CD8-positive, alpha-beta memory T cell (primary cell): ENCODE measurements around the gene E2F7. TPM values are rescaled to one million over a fixed set of nuclear protein-coding genes. Genes with fewer than 3 reads are reported as not detected.

Experiments
- CTCF ChIA-PET: fragments of 350-600 bp; sonication (Branson Sonifier 250); formaldehyde crosslinking; loops from one replicate; lab custom pipeline; 2021; ENCODE audit warnings: antibody characterized with exemption; lab: Charles Lee
- POLR2A ChIA-PET: fragments of 350-600 bp; sonication (Branson Sonifier 250); formaldehyde crosslinking; loops from one replicate; lab custom pipeline; 2021; ENCODE audit warnings: antibody characterized with exemption; lab: Charles Lee
- DNase-seq, 5 donors: peaks; one replicate each; pipeline versions ENCODE4 v3.0.0 to v3.0.0-alpha.2; 2020 to 2022; ENCODE audit warnings: mixed read lengths in 1 of 5
- H3K27ac ChIP-seq: one replicate; pipeline ENCODE4 v1.7.0; 2013; ENCODE audit warnings: low read depth, mild to moderate bottlenecking, low read length, moderate library complexity
- H3K27me3 ChIP-seq: 2 replicates; pipeline ENCODE4 v1.7.0; 2013; ENCODE audit warnings: low read length, mild to moderate bottlenecking; ENCODE audit not compliant: insufficient read depth, poor library complexity, severe bottlenecking
- H3K36me3 ChIP-seq: 2 replicates; pipeline ENCODE4 v1.7.0; 2013; ENCODE audit warnings: mild to moderate bottlenecking, low read length, moderate library complexity; ENCODE audit not compliant: insufficient read depth
- H3K4me1 ChIP-seq: 2 replicates; pipeline ENCODE4 v1.7.0; 2013; ENCODE audit warnings: mild to moderate bottlenecking, low read length, moderate library complexity; ENCODE audit not compliant: insufficient read depth
- H3K4me3 ChIP-seq: 2 replicates; pipeline ENCODE4 v1.7.0; 2013; ENCODE audit warnings: mild to moderate bottlenecking, low read length
- H3K9me3 ChIP-seq: 2 replicates; pipeline ENCODE4 v1.7.0; 2013; ENCODE audit warnings: mild to moderate bottlenecking, low read length
- H3K27ac Mint-ChIP-seq, 8 donors: one replicate each; pipeline ENCODE4 v1.8.0; 2020 to 2021; ENCODE audit warnings: mixed read lengths in 8 of 8, mild to moderate bottlenecking in 6 of 8, inconsistent platforms in 3 of 8, moderate library complexity in 3 of 8
- H3K27me3 Mint-ChIP-seq, 2 donors: one replicate each; pipeline ENCODE4 v1.8.0; 2020 to 2021; ENCODE audit warnings: mixed read lengths in 2 of 2, mild to moderate bottlenecking in 1 of 2, moderate library complexity in 1 of 2
- H3K36me3 Mint-ChIP-seq, 3 donors: one replicate each; pipeline ENCODE4 v1.8.0; 2020 to 2021; ENCODE audit warnings: mixed read lengths in 3 of 3, inconsistent platforms in 1 of 3, mild to moderate bottlenecking in 1 of 3
- H3K4me1 Mint-ChIP-seq, 3 donors: one replicate each; pipeline ENCODE4 v1.8.0; 2020 to 2021; ENCODE audit warnings: mixed read lengths in 3 of 3, inconsistent platforms in 1 of 3, mild to moderate bottlenecking in 1 of 3
- H3K4me3 Mint-ChIP-seq, 7 donors: one replicate each; pipeline ENCODE4 v1.8.0; 2020 to 2021; ENCODE audit warnings: mixed read lengths in 7 of 7, mild to moderate bottlenecking in 6 of 7, moderate library complexity in 4 of 7, inconsistent platforms in 2 of 7
- H3K9me3 Mint-ChIP-seq, 5 donors: one replicate each; pipeline ENCODE4 v1.8.0; 2020 to 2022; ENCODE audit warnings: mixed read lengths in 5 of 5, mild to moderate bottlenecking in 3 of 5, moderate library complexity in 2 of 5, inconsistent platforms in 1 of 5
- polyA plus RNA-seq: library from polyadenylated mRNA; unstranded; fragments of 300-500 nt; fragmentation: Illumina TruSeq; gene quantifications from one replicate; pipeline ENCODE4 v1.2.3, GENCODE V29; 2021
- total RNA-seq, 2 experiments: library from RNA; stranded (reverse); gene quantifications; one replicate each; pipeline ENCODE4 v1.2.3, GENCODE V29; 2021

Gene E2F7
- total and polyA plus RNA-seq, 3 experiments from 2014 or later, result 7.9 to 10.7 TPM; not detected in 1

DNA sequence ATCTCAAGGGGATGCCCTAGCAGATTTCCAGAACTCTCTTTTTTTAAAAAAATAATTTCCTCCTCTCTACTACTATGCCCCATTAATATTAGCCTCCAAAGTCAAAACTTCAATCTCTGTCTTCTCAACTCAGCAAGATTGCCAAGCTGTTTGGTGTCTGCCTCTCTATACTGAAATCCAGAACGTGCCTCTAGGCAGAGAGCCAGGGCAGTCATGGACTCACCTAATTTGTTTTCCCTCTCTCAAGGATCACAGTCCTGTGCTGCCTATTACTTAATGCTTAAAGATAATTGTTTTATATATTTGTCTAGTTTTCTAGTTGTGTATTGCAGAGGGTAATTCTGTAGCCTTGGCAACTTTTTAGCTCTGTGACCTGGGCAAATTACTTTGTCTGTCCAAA, 74.7 kb downstream of the E2F7 start:
- no peak overlapping the region for H3K4me3 ChIP-seq
- POLR2A ChIA-PET, result no interaction called here
- H3K9me3 ChIP-seq, result no peaks in the 10 kb centered on the region
- no peaks in the 10 kb centered on the region for H3K27me3 ChIP-seq
- no peaks in the 10 kb centered on the region for H3K36me3 ChIP-seq
- Mint-ChIP-seq H3K27me3 (peaks cover 12 to 37% of the 10 kb centered on the region in 2 donors), H3K27ac (no peak overlapping the region), H3K9me3 (peaks cover 0 to 8% (median 5%) of the 10 kb centered on the region in 5 donors), H3K36me3 (peaks cover 0 to 4% (median 0%) of the 10 kb centered on the region in 3 donors), H3K4me3 (no peak overlapping the region), H3K4me1 (no peaks in the 10 kb centered on the region)
- H3K4me1 ChIP-seq, result no peaks in the 10 kb centered on the region
- no peak overlapping the region for H3K27ac ChIP-seq
- DNase-seq, result no peak
- CTCF ChIA-PET, result no interaction called here

DNA sequence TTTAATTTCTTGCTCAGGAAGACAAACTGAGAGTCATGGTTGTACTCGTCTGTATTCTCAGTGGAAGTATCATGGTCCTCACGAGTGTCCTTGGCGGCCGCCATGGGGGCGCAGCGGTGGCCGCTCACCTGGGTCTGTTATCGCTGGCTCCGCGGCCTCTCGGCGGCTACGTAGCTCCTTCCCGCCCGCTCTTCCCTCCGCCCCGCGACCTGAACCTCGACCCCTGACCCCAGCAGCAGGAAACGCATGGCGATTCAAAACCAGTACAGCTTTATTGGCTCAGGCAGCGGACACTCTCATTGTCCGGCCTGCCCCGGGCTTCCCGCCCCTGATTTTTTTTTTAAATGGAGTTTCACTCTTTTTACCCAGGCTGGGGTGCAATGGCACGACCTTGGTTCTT, 80.8 kb downstream of the E2F7 start:
- H3K9me3 ChIP-seq, result no peaks in the 10 kb centered on the region
- ChIA-PET CTCF (no interaction called here), POLR2A (no interaction called here)

DNA sequence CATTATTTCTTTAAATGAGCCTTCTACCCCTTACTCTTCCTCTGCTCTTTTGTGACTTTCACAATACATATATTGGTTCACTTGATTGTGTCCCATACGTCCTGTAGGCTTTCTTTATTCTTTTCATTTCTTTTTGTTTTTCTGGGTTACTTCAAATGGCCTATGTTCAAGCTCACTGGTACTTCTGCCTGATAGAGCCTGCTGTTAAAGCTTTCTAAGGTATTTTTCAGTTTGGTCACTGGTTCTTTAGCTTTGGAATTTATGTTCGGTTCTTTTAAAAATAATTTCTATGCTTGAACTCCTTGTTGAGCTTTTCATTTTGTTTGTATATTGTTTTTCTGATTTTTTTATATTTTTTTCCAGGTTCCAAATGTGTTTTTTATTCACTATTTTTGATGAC, 81.9 kb downstream of the E2F7 start:
- H3K27me3 Mint-ChIP-seq, result peaks cover 2 to 25% of the 10 kb centered on the region in 2 donors

More for the DNA sequence above, 80.8 kb downstream of the E2F7 start:
- Histone ChIP-seq H3K4me1 (no peaks in the 10 kb centered on the region), H3K27me3 (no peaks in the 10 kb centered on the region), H3K27ac (no peak overlapping the region), H3K36me3 (no peaks in the 10 kb centered on the region), H3K4me3 (no peak overlapping the region)
- peak overlapping the region in 1 of 8 donors; percentile 21 for H3K27ac Mint-ChIP-seq
- no peaks in the 10 kb centered on the region for H3K4me1 Mint-ChIP-seq
- peaks cover 0 to 5% (median 0%) of the 10 kb centered on the region in 3 donors for H3K36me3 Mint-ChIP-seq
- no peak for DNase-seq
- peaks cover 19 to 34% (median 29%) of the 10 kb centered on the region in 5 donors for H3K9me3 Mint-ChIP-seq
- H3K4me3 Mint-ChIP-seq, result no peak overlapping the region
- H3K27me3 Mint-ChIP-seq, result peaks cover 4 to 25% of the 10 kb centered on the region in 2 donors

DNA sequence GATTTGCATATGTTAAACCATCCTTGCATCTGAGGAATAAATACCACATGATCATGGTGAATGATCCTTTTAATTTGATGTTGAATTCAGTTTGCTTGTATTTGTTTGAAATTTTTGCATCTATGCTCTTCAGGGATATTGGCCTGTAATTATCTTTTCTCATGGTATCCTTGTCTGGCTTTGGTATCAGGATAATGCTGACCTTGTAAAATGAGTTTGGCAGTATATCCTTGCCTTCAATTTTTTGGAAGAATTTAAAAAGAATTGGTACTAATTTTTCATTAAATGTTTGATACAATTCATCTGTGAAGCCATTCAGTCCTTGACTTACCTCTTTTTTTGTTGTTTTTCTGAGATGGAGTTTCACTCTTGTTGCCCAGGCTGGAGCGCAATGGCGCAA, 85.2 kb downstream of the E2F7 start:
- Histone ChIP-seq H3K4me1 (no peaks in the 10 kb centered on the region), H3K36me3 (no peaks in the 10 kb centered on the region), H3K27me3 (no peaks in the 10 kb centered on the region), H3K9me3 (no peaks in the 10 kb centered on the region), H3K27ac (no peak overlapping the region), H3K4me3 (no peak overlapping the region)
- Mint-ChIP-seq H3K36me3 (no peaks in the 10 kb centered on the region), H3K4me1 (no peaks in the 10 kb centered on the region), H3K9me3 (peaks cover 19 to 30% (median 21%) of the 10 kb centered on the region in 5 donors), H3K27ac (no peak overlapping the region), H3K27me3 (peaks cover 2 to 17% of the 10 kb centered on the region in 2 donors), H3K4me3 (no peak overlapping the region)
- CTCF ChIA-PET, result no interaction called here
- DNase-seq, result no peak
- POLR2A ChIA-PET, result no interaction called here

More for the DNA sequence above, 81.9 kb downstream of the E2F7 start:
- no peaks in the 10 kb centered on the region for H3K9me3 ChIP-seq
- POLR2A ChIA-PET, result no interaction called here
- Mint-ChIP-seq H3K4me1 (no peaks in the 10 kb centered on the region), H3K9me3 (peaks cover 19 to 34% (median 29%) of the 10 kb centered on the region in 5 donors), H3K27ac (no peak overlapping the region), H3K4me3 (no peak overlapping the region), H3K36me3 (peaks cover 0 to 5% (median 0%) of the 10 kb centered on the region in 3 donors)
- no peak overlapping the region for H3K27ac ChIP-seq
- CTCF ChIA-PET, result no interaction called here
- no peaks in the 10 kb centered on the region for H3K27me3 ChIP-seq
- H3K4me1 ChIP-seq, result no peaks in the 10 kb centered on the region
- DNase-seq, result no peak
- no peak overlapping the region for H3K4me3 ChIP-seq
- no peaks in the 10 kb centered on the region for H3K36me3 ChIP-seq

DNA sequence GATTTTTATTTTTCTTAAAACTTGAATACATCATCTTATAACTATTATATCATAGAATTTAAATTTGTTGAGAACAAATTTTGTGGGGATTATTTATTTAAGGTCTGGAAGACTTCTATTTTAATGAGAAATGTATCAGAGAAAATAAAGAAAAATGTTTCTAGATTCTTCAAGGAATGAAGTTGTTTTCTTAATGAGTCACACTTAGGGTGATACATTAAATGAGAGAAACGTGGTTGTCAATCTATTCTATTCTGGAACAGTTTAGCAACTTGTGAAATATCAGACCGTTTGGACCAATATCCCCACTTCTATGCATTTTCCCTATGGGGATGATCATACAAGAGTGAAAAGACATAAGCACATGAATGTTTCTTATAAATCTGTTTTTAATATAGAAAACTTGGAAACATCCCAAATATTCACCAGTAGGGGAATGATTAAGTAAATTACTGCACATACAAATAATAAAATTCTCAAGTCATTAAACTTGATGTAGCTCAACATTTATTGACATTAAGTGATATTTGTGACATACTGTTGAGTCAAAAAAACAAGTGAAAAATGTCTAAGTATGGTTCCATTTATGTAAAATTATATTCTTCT, 88.5 kb downstream of the E2F7 start:
- ChIA-PET POLR2A (no interaction called here), CTCF (no interaction called here)
- no peaks in the 10 kb centered on the region for H3K9me3 ChIP-seq
- peaks cover under 1 to 7% (median 5%) of the 10 kb centered on the region in 5 donors for H3K9me3 Mint-ChIP-seq
- no peaks in the 10 kb centered on the region for H3K4me1 Mint-ChIP-seq
- no peak overlapping the region for H3K4me3 ChIP-seq
- no peaks in the 10 kb centered on the region for H3K4me1 ChIP-seq
- no peak overlapping the region for H3K27ac Mint-ChIP-seq
- H3K27me3 Mint-ChIP-seq, result peaks cover 7 to 21% of the 10 kb centered on the region in 2 donors
- no peak overlapping the region for H3K27ac ChIP-seq
- no peak for DNase-seq
- H3K4me3 Mint-ChIP-seq, result no peak overlapping the region
- H3K36me3 Mint-ChIP-seq, result no peaks in the 10 kb centered on the region
- H3K36me3 ChIP-seq, result no peaks in the 10 kb centered on the region
- H3K27me3 ChIP-seq, result no peaks in the 10 kb centered on the region

Other genes with a start within 250 kb of the E2F7 start
- gene CSRP2, start 186.6 kb downstream of the E2F7 start, total RNA-seq, result under 1 TPM; 0.33 to 0.77 TPM
- gene CSRP2, start 186.6 kb downstream of the E2F7 start, polyA plus RNA-seq, result 0.24 TPM